ENCODE results near the gene FAM168B. TPM values are rescaled to one million over a fixed set of nuclear protein-coding genes. Genes with fewer than 3 reads are reported as not detected.
"Not testable (repeated sequence)": the region's sequence is repeated elsewhere in the genome, so short reads cannot be mapped to it uniquely, and the experiment has no call there.

FAM168B gene
- total RNA-seq, 1 experiment from 2014 or later, result 109 TPM

GRCh38 chr2:131104487-131105155 lies 11.4 kb upstream of the FAM168B start:
- peak; percentile 76 for DNase-seq (ENCODE audit: extremely low read depth, low read depth)

DNA sequence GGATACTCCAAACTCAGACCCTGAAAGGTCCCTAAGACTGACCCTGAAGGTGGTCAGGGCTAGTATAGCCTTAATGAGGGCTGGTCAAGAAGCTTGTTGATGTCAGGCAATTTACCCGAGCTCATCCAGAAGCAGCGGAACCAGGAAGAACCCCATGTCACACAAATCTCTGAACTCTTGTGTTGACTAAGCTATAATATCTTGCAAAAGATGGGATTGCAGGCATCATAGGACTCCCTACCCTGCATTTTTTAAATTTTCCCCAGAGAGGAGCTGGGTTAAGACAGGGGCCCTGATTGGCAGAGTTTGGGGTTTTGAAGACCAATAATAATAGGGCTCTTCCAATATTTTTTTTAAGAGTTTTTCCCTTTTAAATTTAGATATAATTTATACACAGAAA lies 9.9 kb upstream of the FAM168B start:
- DNase-seq (ENCODE audit: extremely low read depth, low read depth), result no peak

GRCh38 chr2:131094463-131095281 lies 1.4 kb upstream of the FAM168B start:
- no peak for DNase-seq (ENCODE audit: extremely low read depth, low read depth)

- DNase-seq (ENCODE audit: extremely low read depth, low read depth), result no peak
Observed at GRCh38 chr2:131093696-131094462, 619 bp upstream of the FAM168B start.

- no peak for DNase-seq (ENCODE audit: extremely low read depth, low read depth)
Observed at GRCh38 chr2:131092458-131093005, 728 bp downstream of the FAM168B start.

GRCh38 chr2:131085646-131086045 lies 7.6 kb downstream of the FAM168B start:
- DNase-seq (ENCODE audit: extremely low read depth, low read depth), result no peak

DNA sequence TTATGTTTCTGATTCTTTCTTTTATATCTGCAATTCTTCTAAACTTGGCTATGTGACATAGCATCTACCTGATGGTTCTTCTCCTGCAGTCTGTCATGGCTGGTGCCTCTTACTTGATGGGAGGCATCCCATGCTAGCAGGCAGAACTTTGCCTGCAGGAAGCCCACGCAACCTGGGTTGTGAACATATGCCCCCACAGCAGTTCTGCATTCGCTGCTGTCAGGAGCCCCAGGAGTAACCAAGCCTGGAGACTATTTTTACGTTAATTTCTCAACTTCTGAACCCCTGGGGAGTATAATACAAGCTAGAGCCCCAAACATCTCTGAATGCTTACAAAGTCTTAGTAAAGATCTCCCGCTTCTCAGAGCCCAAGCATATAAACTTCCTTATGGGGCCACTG lies 12.1 kb downstream of the FAM168B start:
- DNase-seq (ENCODE audit: extremely low read depth, low read depth), result no peak

DNA sequence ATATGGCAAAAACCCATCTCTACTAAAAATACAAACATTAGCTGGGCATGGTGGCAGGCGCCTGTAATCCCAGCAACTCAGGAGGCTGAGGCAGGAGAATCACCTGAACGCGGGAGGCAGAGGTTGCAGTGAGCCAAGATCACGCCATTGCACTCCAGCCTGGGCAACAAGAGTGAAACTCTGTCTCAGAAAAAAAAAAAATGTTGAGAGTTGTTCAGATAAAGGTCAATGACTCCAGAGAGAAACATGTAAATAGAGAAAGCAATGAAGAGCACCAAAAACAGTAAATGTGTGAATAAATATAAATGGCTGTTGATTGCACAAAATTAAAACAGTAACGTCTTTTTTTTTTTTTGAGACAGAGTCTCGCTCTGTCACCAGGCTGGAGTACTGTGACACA lies 13.3 kb downstream of the FAM168B start:
- DNase-seq (ENCODE audit: extremely low read depth, low read depth), result not testable (repeated sequence)

DNA sequence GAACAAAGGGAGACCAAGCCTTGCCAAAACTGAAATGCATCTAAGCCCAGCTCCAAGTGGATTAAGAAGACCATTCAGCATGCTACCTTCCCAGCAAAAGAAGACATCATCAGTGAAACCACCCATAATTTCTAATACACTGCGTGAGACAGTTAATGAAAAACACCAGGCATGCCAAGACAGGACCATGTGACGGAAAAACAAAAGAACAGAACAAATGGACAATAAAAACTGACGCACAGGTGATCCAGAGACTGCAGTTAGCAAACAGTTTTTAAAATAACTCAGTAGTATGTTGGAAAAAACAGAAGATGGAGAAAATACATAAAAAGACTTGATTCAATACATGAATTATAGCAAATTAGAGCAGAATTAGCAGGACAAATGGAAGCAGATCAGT lies 15.3 kb downstream of the FAM168B start:
- no peak for DNase-seq (ENCODE audit: extremely low read depth, low read depth)

- no peak for DNase-seq (ENCODE audit: extremely low read depth, low read depth)
Observed at GRCh38 chr2:131077182-131077846, 15.9 kb downstream of the FAM168B start.

DNA sequence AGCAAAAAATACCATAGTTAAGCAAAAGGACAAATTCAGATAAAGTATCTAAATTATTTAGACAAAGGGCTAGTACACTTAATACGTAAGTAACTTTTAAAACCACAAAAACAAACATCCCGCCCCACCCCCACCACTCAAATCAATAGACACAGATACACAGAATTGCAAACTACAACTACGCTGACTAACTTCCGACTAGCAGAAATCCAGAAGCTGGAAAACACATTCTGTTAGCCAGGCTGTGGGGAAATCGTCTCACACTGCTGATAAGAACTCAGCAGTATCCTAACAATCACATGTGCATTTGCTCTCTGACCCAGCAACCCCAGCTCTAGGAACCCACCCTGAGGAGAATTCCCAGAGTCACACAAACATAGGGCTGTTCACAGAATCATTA lies 16.6 kb downstream of the FAM168B start:
- DNase-seq (ENCODE audit: extremely low read depth, low read depth), result no peak

GRCh38 chr2:131075578-131075977 lies 17.7 kb downstream of the FAM168B start:
- not testable (repeated sequence) for DNase-seq (ENCODE audit: extremely low read depth, low read depth)

DNA sequence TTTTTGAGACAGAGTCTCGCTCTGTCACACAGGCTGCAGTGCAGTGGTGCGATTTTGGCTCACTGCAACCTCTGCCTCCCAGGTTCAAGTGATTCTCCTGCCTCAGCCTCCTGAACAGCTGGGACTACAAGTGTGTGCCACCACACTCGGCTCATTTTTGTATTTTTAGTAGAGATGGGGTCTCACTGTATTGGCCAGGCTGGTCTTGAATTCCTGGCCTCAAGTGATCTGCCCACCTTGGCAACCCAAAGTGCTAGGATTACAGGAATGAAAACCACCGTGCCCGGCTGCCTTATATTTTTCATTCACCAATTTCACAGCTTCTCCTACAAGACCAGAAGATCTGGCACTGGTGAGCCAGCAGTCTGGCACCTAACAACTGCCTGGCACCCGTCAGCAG lies 25.1 kb downstream of the FAM168B start:
- DNase-seq (ENCODE audit: extremely low read depth, low read depth), result not testable (repeated sequence)

DNA sequence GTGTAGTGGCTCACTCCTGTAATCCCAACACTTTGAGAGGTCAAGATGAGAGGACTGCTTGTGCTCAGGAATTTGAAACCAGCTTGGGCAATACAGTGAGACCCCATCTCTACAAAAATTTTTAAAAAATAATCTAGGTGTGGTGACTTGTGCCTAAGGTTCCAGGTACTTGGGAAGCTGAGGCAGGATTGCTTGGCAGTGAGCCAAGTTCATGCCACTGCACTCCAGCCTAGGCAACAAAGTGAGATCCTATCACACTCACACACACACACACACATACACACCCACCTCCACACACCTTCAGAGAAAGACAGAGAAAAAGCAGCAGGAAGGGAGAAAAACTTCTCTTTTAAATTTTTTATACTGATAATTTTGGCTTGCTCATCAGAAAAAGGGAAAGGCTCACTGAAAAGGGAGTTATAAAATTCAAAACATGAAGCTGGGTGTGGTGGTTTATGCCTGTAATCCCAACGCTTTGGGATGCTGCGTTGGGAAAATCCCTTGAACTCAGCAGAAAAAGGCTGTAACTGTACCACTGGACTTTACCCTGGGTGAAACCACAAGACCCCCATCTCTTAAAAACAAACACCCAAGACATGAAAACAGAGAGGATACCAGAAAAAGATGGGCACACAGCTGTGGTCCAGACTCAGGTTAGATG lies 25.7 kb downstream of the FAM168B start:
- DNase-seq (ENCODE audit: extremely low read depth, low read depth), result no peak

GRCh38 chr2:131064589-131065512 lies 28.4 kb downstream of the FAM168B start:
- DNase-seq (ENCODE audit: extremely low read depth, low read depth), result no peak

DNA sequence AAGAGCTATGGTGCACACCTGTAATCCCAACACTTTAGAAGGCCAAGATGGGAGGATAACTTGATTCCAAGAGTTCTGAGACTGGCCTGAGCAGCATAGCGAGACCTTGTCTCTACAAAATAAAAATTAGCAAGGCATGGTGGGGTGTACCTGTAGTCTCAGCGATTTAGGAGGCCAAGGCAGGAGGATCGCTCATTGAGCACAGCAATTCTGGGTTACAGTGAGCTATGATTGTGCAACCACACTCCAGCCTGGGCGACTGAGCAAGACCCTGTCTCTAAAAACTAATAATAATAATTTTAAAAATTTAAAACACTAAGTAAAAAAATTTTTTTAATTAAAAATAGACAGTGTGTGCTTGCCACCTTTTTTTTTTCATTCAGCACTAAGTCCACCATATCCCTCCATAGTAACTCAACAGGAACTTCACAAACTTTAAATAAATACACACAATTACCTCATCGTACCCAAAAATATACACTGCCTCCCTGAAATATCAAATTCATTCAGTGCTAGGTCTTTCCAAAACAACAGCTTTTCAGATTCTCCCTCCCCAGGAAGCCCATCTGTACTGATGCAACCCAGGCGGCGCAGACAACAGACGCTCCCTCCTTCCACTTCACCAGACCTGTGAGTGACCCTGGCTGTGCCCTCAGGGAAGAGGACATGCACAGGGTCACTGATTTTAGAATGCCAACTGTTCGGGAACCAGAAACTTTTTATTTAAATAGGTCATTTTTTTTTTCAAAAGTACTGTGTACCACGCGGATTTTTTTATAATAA lies 29.6 kb downstream of the FAM168B start:
- DNase-seq (ENCODE audit: extremely low read depth, low read depth), result no peak

DNA sequence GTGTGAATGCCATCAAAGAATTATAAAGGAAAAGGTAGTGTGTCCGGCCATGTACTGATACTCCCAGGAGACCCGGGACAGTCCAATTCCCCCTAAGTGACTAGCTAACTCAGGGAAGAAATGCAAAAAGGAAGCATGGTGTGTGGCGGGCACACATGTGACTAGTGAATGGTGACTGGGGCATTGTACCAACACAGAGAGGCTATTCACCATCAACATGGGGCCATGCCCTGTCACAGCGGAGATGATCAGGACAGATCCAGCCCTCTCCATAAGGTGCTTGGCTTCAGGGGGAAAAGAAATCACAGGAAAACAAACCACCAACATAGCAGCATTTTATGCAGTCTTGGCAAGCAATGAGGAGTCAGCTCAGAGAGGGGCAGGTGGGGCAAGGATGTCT lies 34.3 kb downstream of the FAM168B start:
- DNase-seq (ENCODE audit: extremely low read depth, low read depth), result no peak

GRCh38 chr2:131058214-131058843 lies 34.9 kb downstream of the FAM168B start:
- DNase-seq (ENCODE audit: extremely low read depth, low read depth), result no peak

All from NCI-H460 (cell line).